ENCODE results near the gene MCRIP1.

GRCh38 chr17:81807839-81808238, 25.3 kb downstream of the MCRIP1 start:
- TF ChIP-seq CTCF (IDR thresholded peaks at IDR 0.05) (no peak), POLR2A (IDR thresholded peaks at IDR 0.05) (no peak)

Data from vagina (tissue), 2 donors.